ENCODE results near the gene BCL2L15. TPM values are rescaled to one million over a fixed set of nuclear protein-coding genes. Genes with fewer than 3 reads are reported as not detected.
"Not testable (repeated sequence)": the region's sequence is repeated elsewhere in the genome, so short reads cannot be mapped to it uniquely, and the experiment has no call there.

BCL2L15 gene
- total RNA-seq, 1 donor from 2014 or later, result 0.04 TPM

DNA sequence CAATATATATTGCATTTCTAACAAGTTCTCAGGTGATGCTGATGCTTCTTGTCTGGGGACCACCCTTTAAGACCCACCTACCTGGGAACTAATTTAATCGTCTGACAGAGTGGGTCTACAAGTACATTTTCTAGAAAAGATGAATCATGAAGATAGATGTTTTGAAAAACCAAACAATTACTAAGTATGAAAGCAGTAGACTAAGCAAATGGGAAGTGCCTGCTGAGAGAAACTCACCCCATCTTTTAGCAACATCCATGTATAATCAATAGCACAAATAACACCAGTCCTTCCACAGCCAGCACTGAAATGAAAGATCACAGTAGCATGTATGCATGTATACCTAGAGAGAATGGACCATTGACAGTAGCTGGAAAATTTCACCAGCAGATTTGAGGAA, 33.1 kb downstream of the BCL2L15 start:
- Histone ChIP-seq H3K36me3 (no peaks in the 10 kb centered on the region), H3K27ac (no peak overlapping the region), H3K9ac (no peak overlapping the region), H3K9me3 (ENCODE audit: low read depth) (no peaks in the 10 kb centered on the region), H3F3A (ENCODE audit: low read depth) (no peaks in the 10 kb centered on the region), H3K4me3 (no peak overlapping the region), H3K4me1 (no peaks in the 10 kb centered on the region), H3K79me2 (ENCODE audit: low read depth) (no peaks in the 10 kb centered on the region), H2AFZ (replicated peaks) (no peak overlapping the region), H3K4me2 (no peak overlapping the region), H4K20me1 (ENCODE audit: low read depth) (no peaks in the 10 kb centered on the region), H3K27me3 (no peaks in the 10 kb centered on the region)
- no peaks in the 10 kb centered on the region for H3K36me3 Mint-ChIP-seq
- TF ChIP-seq, protein P1, sequence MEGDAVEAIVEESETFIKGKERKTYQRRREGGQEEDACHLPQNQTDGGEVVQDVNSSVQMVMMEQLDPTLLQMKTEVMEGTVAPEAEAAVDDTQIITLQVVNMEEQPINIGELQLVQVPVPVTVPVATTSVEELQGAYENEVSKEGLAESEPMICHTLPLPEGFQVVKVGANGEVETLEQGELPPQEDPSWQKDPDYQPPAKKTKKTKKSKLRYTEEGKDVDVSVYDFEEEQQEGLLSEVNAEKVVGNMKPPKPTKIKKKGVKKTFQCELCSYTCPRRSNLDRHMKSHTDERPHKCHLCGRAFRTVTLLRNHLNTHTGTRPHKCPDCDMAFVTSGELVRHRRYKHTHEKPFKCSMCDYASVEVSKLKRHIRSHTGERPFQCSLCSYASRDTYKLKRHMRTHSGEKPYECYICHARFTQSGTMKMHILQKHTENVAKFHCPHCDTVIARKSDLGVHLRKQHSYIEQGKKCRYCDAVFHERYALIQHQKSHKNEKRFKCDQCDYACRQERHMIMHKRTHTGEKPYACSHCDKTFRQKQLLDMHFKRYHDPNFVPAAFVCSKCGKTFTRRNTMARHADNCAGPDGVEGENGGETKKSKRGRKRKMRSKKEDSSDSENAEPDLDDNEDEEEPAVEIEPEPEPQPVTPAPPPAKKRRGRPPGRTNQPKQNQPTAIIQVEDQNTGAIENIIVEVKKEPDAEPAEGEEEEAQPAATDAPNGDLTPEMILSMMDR (IDR thresholded peaks at IDR 0.05), result no peak
- TF ChIP-seq EZH2 (IDR thresholded peaks at IDR 0.05), result no peak
- no peak for TF ChIP-seq EZH2phosphoT487 (IDR thresholded peaks at IDR 0.05)
- H3K27ac Mint-ChIP-seq, result no peak overlapping the region
- no peaks in the 10 kb centered on the region for H3K27me3 Mint-ChIP-seq (ENCODE audit: insufficient read depth, low read depth)
- H3K4me3 Mint-ChIP-seq, result no peak overlapping the region
- no peak for DNase-seq (ENCODE audit: low spot score)
- H3K4me1 Mint-ChIP-seq, result no peaks in the 10 kb centered on the region
- peaks cover 2% of the 10 kb centered on the region for H3K9me3 Mint-ChIP-seq

DNA sequence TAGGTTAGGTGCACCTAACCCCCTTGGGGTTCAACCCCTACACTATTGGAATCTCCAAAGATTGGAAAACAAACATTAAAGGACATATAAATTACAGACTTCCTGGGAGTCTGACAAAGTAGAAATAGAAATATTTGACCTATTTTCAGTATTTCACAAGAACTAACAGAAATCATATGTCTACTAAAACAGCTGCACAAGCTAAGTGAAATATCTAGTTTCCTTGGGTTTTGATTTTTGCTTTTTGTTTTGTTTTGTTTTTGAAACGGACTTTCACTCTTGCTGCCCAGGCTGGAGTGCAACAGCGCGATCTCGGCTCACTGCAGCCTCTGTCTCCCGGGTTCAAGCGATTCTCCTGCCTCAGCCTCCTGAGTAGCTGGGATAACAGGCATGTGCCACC, 34.7 kb downstream of the BCL2L15 start:
- H3K27me3 Mint-ChIP-seq (ENCODE audit: insufficient read depth, low read depth); H2AFZ ChIP-seq (replicated peaks); H3K4me2 ChIP-seq; H3K79me2 ChIP-seq (ENCODE audit: low read depth); H4K20me1 ChIP-seq (ENCODE audit: low read depth); H3F3A ChIP-seq (ENCODE audit: low read depth); H3K4me1 Mint-ChIP-seq; H3K9ac ChIP-seq; H3K4me1 ChIP-seq; H3K27me3 ChIP-seq; H3K4me3 Mint-ChIP-seq; H3K36me3 Mint-ChIP-seq; H3K9me3 Mint-ChIP-seq; H3K27ac Mint-ChIP-seq; H3K4me3 ChIP-seq; H3K36me3 ChIP-seq; DNase-seq (ENCODE audit: low spot score); H3K27ac ChIP-seq; H3K9me3 ChIP-seq (ENCODE audit: low read depth): not testable (repeated sequence)

DNA sequence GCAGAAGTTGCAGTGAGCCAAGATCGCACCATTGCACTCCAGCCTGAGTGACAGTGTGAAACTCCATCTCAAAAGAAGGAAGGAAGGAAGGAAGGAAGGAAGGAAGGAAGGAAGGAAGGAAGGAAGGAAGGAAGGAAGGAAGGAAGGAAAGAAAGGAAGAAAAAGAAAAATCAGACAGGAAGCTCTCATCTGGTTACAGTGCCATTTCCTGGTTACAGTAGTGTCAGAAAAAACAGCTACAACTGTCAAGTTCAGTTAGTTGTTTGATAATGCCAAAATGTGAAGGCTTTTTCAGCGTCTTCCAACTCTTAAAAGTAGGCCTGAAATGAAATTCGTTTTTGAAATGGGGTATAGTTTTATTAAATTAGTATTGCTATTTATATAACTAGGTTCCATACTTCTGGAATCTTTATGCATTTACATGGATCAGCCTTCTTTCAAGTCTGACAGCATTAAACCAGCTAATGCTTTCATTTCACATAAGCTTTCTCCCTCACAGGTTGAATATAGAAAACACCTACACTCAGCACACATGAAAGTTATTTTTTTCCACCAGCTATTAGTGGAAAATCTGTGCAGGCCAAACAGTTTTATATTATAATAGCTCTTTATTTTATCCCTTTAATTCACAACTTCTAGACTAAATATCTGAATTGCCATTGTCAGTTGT, 37.1 kb downstream of the BCL2L15 start:
- H3K4me1 Mint-ChIP-seq, result no peaks in the 10 kb centered on the region
- no peaks in the 10 kb centered on the region for H3K27me3 Mint-ChIP-seq (ENCODE audit: insufficient read depth, low read depth)
- TF ChIP-seq EZH2phosphoT487 (IDR thresholded peaks at IDR 0.05) (no peak), EZH2 (IDR thresholded peaks at IDR 0.05) (no peak)
- TF ChIP-seq, protein P1 (IDR thresholded peaks at IDR 0.05), result no peak
- H3K4me2 ChIP-seq, result no peak overlapping the region
- H3F3A ChIP-seq (ENCODE audit: low read depth), result no peaks in the 10 kb centered on the region
- no peak overlapping the region for H3K4me3 ChIP-seq
- no peak for DNase-seq (ENCODE audit: low spot score)
- H4K20me1 ChIP-seq (ENCODE audit: low read depth), result no peaks in the 10 kb centered on the region
- no peak overlapping the region for H3K27ac ChIP-seq
- no peaks in the 10 kb centered on the region for H3K79me2 ChIP-seq (ENCODE audit: low read depth)
- peaks cover 2% of the 10 kb centered on the region for H3K9me3 Mint-ChIP-seq
- no peaks in the 10 kb centered on the region for H3K27me3 ChIP-seq
- H3K36me3 ChIP-seq, result no peaks in the 10 kb centered on the region
- no peak overlapping the region for H3K9ac ChIP-seq
- H3K4me1 ChIP-seq, result no peaks in the 10 kb centered on the region
- no peaks in the 10 kb centered on the region for H3K36me3 Mint-ChIP-seq
- H2AFZ ChIP-seq (replicated peaks), result no peak overlapping the region
- no peak overlapping the region for H3K4me3 Mint-ChIP-seq
- peaks cover 10% of the 10 kb centered on the region for H3K9me3 ChIP-seq (ENCODE audit: low read depth)
- H3K27ac Mint-ChIP-seq, result no peak overlapping the region

DNA sequence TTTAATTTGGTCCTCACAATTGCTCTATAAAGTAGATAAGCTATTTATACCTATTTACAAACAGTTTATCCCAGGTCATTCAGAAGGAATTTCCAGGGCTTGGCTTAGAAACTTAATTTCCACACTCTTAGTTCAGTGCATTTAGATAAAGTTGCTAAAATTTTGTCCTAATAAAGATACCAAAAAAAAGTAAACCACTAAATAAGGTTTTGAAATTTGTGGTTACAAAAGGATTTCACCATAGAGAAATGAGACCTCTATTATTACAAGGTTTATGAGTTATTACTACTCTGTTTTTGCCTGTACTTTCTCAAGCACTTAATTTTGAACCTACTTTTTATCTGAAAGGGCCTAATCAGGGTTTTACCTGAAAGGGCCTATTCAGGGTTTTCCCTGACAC, 38.3 kb downstream of the BCL2L15 start:
- DNase-seq (ENCODE audit: low spot score), result no peak
- Mint-ChIP-seq H3K36me3 (no peaks in the 10 kb centered on the region), H3K27me3 (ENCODE audit: insufficient read depth, low read depth) (no peaks in the 10 kb centered on the region), H3K4me1 (no peaks in the 10 kb centered on the region), H3K4me3 (no peak overlapping the region), H3K9me3 (no peaks in the 10 kb centered on the region), H3K27ac (no peak overlapping the region)
- no peak for TF ChIP-seq EZH2phosphoT487 (IDR thresholded peaks at IDR 0.05)
- Histone ChIP-seq H3K9ac (no peak overlapping the region), H3K27me3 (no peaks in the 10 kb centered on the region), H4K20me1 (ENCODE audit: low read depth) (no peaks in the 10 kb centered on the region), H3K4me3 (no peak overlapping the region), H3F3A (ENCODE audit: low read depth) (no peaks in the 10 kb centered on the region), H3K4me2 (no peak overlapping the region), H3K9me3 (ENCODE audit: low read depth) (peaks cover 10% of the 10 kb centered on the region), H3K36me3 (no peaks in the 10 kb centered on the region), H3K4me1 (no peaks in the 10 kb centered on the region), H3K79me2 (ENCODE audit: low read depth) (no peaks in the 10 kb centered on the region), H2AFZ (replicated peaks) (no peak overlapping the region), H3K27ac (no peak overlapping the region)
